PC-3 (cell line): ENCODE results near the gene UBAP1. TPM values are rescaled to one million over a fixed set of nuclear protein-coding genes. Genes with fewer than 3 reads are reported as not detected.

Experiments used
- ATAC-seq: fragments of 200-7000 bp; cut with Tn5 transposase; 2 replicates; pipeline ENCODE4 v1.9.1; 2020; ENCODE audit warnings: mild to moderate bottlenecking, moderate library complexity
- BruUV-seq: library from RNA; stranded (reverse); fragments of 400-500 nt; replicated peaks from 2 replicates; lab custom pipeline; 2021; lab: Mats Ljungman, UMichigan
- CTCF ChIA-PET: fragments of 300-600 bp; sonication (Branson Sonifier 250); formaldehyde crosslinking; loops from one replicate; lab custom pipeline; 2022; ENCODE audit warnings: antibody characterized with exemption; lab: Charles Lee
- POLR2A ChIA-PET: fragments of 300-600 bp; sonication (Branson Sonifier 250); formaldehyde crosslinking; loops from one replicate; lab custom pipeline; 2022; ENCODE audit warnings: antibody characterized with exemption; ENCODE audit not compliant: unreplicated experiment; lab: Charles Lee
- DNase-seq: peaks from one replicate; pipeline ENCODE4 v3.0.0-alpha.2; 2015
- H2AFZ ChIP-seq: fragments of 300-600 bp; sonication (generic); 2 replicates; pipeline ENCODE4 v1.6.0; 2016; ENCODE audit warnings: antibody characterized with exemption, low read length
- H3F3A ChIP-seq: fragments of 300-600 bp; sonication (generic); one replicate; pipeline ENCODE4 v1.6.0; 2017; ENCODE audit warnings: antibody characterized with exemption, low read length, control low read depth, mild to moderate bottlenecking; ENCODE audit not compliant: unreplicated experiment
- H3K27ac ChIP-seq: fragments of 300-600 bp; sonication (generic); 2 replicates; pipeline ENCODE4 v1.5.1; 2016; ENCODE audit warnings: mild to moderate bottlenecking, low read length
- H3K27me3 ChIP-seq: fragments of 300-600 bp; sonication (generic); 2 replicates; pipeline ENCODE4 v1.6.1; 2016; ENCODE audit warnings: low read length, mixed read lengths
- H3K36me3 ChIP-seq: fragments of 300-600 bp; sonication (generic); 2 replicates; pipeline ENCODE4 v1.6.1; 2016; ENCODE audit warnings: low read depth, mixed run types, low read length, mixed read lengths
- H3K4me1 ChIP-seq: fragments of 300-600 bp; sonication (generic); 2 replicates; pipeline ENCODE4 v1.5.1; 2016; ENCODE audit warnings: low read length; ENCODE audit not compliant: insufficient read depth
- H3K4me2 ChIP-seq: fragments of 300-600 bp; sonication (generic); 2 replicates; pipeline ENCODE4 v1.6.0; 2016; ENCODE audit warnings: low read length
- H3K4me3 ChIP-seq: fragments of 300-600 bp; sonication (generic); 2 replicates; pipeline ENCODE4 v1.5.1; 2016; ENCODE audit warnings: mild to moderate bottlenecking, low read length, mixed read lengths
- H3K79me2 ChIP-seq: fragments of 300-600 bp; sonication (generic); 2 replicates; pipeline ENCODE4 v1.6.1; 2017; ENCODE audit warnings: low read length, mixed read lengths
- H3K9ac ChIP-seq: fragments of 300-600 bp; sonication (generic); 2 replicates; pipeline ENCODE4 v1.6.0; 2016; ENCODE audit warnings: mild to moderate bottlenecking, low read length
- H3K9me2 ChIP-seq: fragments of 300-600 bp; sonication (generic); replicated peaks from 2 replicates; pipeline ENCODE4 v1.6.1; 2016; ENCODE audit warnings: mixed run types, low read length, mixed read lengths
- H3K9me3 ChIP-seq: fragments of 300-600 bp; sonication (generic); 2 replicates; pipeline ENCODE4 v1.6.1; 2016; ENCODE audit warnings: low read length, mixed read lengths
- H4K20me1 ChIP-seq: fragments of 300-600 bp; sonication (generic); 2 replicates; pipeline ENCODE4 v1.6.1; 2016; ENCODE audit warnings: low read length, mixed read lengths
- CTCF ChIP-seq: fragments of 300-600 bp; sonication (generic); conservative IDR thresholded peaks from 2 replicates; pipeline ENCODE4 v1.5.1; 2017; ENCODE audit warnings: antibody characterized with exemption, low read depth, mild to moderate bottlenecking, low read length
- EZH2 ChIP-seq: fragments of 300-600 bp; sonication (generic); IDR thresholded peaks from one replicate; pipeline ENCODE4 v1.6.1; 2017; ENCODE audit warnings: antibody characterized with exemption, mild to moderate bottlenecking, low read length; ENCODE audit not compliant: unreplicated experiment
- EZH2phosphoT487 ChIP-seq: fragments of 300-600 bp; sonication (generic); IDR thresholded peaks from 2 replicates; pipeline ENCODE4 v1.6.1; 2018; ENCODE audit warnings: mild to moderate bottlenecking, antibody characterized with exemption, low read length, borderline replicate concordance
- intact Hi-C: fragments of 100-400 bp; cut with micrococcal nuclease; formaldehyde crosslinking; loops from 2 replicates; pipeline ENCODE4 v1.9.0; 2023
- total RNA-seq: library from RNA; depleted of rRNA; stranded (reverse); fragments of >200 nt; gene quantifications from 2 replicates; pipeline ENCODE4 v1.2.3, GENCODE V29; 2014

UBAP1 gene
- total RNA-seq, 1 experiment from 2014 or later = 15.2 TPM

- CTCF ChIA-PET = interaction anchor here (1.0 kb wide), 1 partner anchor 76 kb away, joined by 4 read pairs; no protein-coding TSS in a partner anchor
- H3K9me3 ChIP-seq = no peaks in the 10 kb centered on the region
- peaks cover 8% of the 10 kb centered on the region; the same call in 1 of the 2 replicates for H3K4me1 ChIP-seq
- ATAC-seq (no peak), DNase-seq (no peak)
- peaks cover 46% of the 10 kb centered on the region for H3K79me2 ChIP-seq
- H3K36me3 ChIP-seq = no peaks in the 10 kb centered on the region
- 0 out of 2 replicates have a peak, but pooled peaks cover 5% of the 10 kb centered on the region for H4K20me1 ChIP-seq
- intact Hi-C loops = loop anchor here (5.0 kb wide), 1 partner anchor 51 kb away; the partner anchor contains the start of gene DCAF12
- peak overlapping the region; percentile 95 for H3K4me2 ChIP-seq
- H3K9ac ChIP-seq = peak overlapping the region; percentile 89
- no peaks in the 10 kb centered on the region for H3F3A ChIP-seq
- POLR2A ChIA-PET = interaction anchor here (0.5 to 0.6 kb wide), 2 partner anchors 29 to 102 kb away, joined by 3 to 6 read pairs; no protein-coding TSS in a partner anchor
- H2AFZ ChIP-seq = peak overlapping the region; percentile 94
- peak overlapping the region; percentile 73; the same call in 1 of the 2 replicates for H3K27ac ChIP-seq
- H3K4me3 ChIP-seq = peak overlapping the region; percentile 99
- no peak for TF ChIP-seq EZH2phosphoT487
- no peak for TF ChIP-seq CTCF
- H3K27me3 ChIP-seq = no peaks in the 10 kb centered on the region
- BruUV-seq = no TSS peak
- H3K9me2 ChIP-seq = no peaks in the 10 kb centered on the region
Observed at GRCh38 chr9:34177593-34178435, 1.0 kb upstream of the UBAP1 start.

GRCh38 chr9:34179213-34180136, 632 bp downstream of the UBAP1 start:
- peak; percentile 8 for DNase-seq
- no peaks in the 10 kb centered on the region for H3F3A ChIP-seq
- H3K9me2 ChIP-seq = no peaks in the 10 kb centered on the region
- peaks cover 8% of the 10 kb centered on the region; the same call in 1 of the 2 replicates for H3K4me1 ChIP-seq
- no peaks in the 10 kb centered on the region for H3K27me3 ChIP-seq
- ChIA-PET CTCF (interaction anchor here (1.0 kb wide), 1 partner anchor 74 kb away, joined by 4 read pairs; no protein-coding TSS in a partner anchor), POLR2A (no interaction called here)
- H3K4me3 ChIP-seq = peak overlapping the region; percentile 99
- 0 out of 2 replicates have a peak, but pooled peaks cover 5% of the 10 kb centered on the region for H4K20me1 ChIP-seq
- H3K27ac ChIP-seq = peak overlapping the region; percentile 73
- intact Hi-C loops = loop anchor here (5.0 kb wide), 1 partner anchor 52 kb away; the partner anchor contains the start of gene DCAF12
- peak overlapping the region; percentile 71; the same call in 1 of the 2 replicates for H2AFZ ChIP-seq
- peak; percentile 27 for ATAC-seq
- peaks cover 4% of the 10 kb centered on the region; the same call in 1 of the 2 replicates for H3K36me3 ChIP-seq
- no peaks in the 10 kb centered on the region for H3K9me3 ChIP-seq
- peak overlapping the region; percentile 95 for H3K4me2 ChIP-seq
- peak overlapping the region; percentile 89 for H3K9ac ChIP-seq
- peaks cover 60% of the 10 kb centered on the region for H3K79me2 ChIP-seq
- TSS peak; percentile 76 for BruUV-seq
- TF ChIP-seq EZH2 (no peak), EZH2phosphoT487 (no peak), CTCF (no peak)
